Measurements from ENCODE around the gene MTX1.

- TF ChIP-seq POLR2A (IDR thresholded peaks at IDR 0.05) (no peak), CTCF (IDR thresholded peaks at IDR 0.05) (peak; percentile 29 to 49 (median 42))
Observed at GRCh38 chr1:155226188-155226909, 17.9 kb downstream of the MTX1 start.
